GM19023 (cell line): ENCODE data around the gene ACADSB.

Experiments used
- ATAC-seq: cut with Tn5 transposase; IDR thresholded peaks from one replicate; pipeline ENCODE4 v1.9.1; 2021; ENCODE audit warnings: mild to moderate bottlenecking, moderate library complexity; ENCODE audit not compliant: unreplicated experiment

The ACADSB gene

DNA sequence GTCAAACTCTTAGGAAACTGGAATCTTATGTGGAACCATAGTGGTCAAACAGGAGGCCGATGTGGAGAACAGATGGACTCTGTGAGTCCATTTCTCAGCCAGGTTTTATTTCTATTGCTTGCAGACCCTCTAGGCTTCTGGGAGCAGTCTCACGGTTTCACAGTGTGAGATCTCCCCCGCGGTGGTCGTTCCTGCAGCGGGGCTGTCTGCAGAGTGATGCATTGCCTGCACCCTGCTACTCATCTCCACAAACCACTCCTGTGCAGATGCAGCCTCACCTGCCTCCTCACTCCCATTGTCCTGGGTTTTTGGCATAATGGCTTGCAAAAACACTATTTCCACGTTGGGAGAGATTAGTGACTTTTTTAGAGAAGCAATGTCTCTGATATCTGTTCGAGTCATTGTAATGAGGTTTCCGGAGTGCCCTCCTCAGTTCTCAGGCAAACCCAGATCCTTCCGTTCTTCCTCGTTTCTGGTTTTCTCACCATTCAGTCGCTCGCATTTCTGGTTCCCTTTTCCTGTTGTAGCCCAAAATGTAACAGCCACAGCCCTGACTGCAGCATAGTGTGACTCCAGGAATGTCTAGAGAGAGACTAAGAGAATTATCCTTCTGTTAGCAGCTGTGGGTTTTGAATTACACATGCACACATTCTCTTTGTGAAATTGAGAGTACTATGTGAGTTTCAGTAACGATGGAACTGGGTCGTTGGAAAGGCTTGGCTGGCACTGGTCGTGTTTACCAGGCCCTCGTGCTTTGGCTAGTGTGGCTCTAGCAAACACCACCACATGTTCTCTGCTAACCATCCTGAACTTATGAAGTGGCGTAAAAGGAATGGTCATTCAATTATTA, 30.2 kb downstream of the ACADSB start:
- no peak for ATAC-seq

DNA sequence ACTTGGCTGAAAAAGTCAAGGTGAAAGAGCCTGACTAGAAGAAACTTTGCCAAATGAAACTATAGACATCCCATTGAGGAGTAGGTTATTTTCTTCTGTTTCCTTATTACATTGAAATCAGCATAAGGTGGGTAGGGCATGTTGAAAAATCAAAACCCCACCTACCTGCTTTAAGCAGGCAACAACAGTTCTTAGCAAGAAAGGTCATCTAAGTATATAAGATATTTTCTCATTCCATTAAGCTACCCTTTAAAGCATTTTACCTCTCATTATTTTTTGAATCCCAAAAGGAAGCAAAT, 30.8 kb downstream of the ACADSB start:
- no peak for ATAC-seq

DNA sequence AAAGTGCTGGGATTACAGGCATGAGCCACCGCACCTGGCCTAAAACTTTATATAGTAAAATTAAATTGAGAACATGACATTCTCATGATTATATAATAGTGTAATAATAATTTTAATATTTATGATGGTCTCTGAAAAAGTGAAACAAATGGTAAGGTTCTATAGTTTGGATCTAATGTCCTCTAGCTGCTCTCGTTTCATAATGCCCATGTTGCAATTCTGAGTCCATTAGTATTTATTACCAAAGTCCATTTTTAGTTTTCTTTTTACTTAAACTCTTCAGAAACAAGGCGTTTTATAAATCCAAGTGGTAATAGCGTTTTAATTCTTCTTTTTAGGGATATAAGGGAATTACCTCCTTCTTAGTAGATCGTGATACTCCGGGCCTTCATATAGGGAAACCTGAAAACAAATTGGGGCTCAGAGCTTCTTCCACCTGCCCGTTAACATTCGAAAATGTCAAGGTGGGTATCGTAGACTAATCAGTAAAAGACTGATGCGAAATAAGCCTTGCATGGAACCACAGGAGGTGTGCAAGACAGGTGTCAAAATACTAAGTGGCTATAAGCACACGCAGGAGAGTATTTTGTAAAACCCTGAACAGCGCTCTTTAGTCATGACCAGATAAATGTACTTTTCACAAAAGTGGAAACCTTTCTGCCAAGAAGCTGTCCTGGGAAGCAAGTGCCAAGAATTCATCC, 34.1 kb downstream of the ACADSB start:
- ATAC-seq, result no peak

DNA sequence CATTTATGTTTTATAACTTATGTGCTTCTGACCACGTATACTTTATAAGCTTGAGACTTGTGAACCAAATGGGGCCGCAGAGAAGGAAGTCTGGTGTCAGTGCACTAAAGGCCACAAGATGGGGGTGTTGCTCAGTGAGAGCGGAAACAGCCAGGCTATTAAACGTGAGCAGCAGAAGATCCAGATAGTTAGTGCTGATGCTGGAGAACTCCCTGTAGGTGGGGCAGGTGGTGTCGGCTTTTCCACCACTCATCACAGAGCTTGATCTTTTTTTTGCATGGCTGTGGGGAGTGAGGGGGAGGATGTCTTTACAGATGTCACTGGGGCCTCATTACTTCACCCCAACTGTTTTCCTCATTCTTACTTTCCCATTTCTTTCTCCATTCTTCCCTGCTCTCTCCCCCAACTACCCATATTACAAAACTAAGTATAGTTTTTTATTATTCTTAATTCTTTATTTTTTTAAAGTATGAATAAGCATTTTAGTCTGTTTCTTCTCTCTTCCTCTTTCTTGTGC, 34.7 kb downstream of the ACADSB start:
- peak; percentile 50 for ATAC-seq

DNA sequence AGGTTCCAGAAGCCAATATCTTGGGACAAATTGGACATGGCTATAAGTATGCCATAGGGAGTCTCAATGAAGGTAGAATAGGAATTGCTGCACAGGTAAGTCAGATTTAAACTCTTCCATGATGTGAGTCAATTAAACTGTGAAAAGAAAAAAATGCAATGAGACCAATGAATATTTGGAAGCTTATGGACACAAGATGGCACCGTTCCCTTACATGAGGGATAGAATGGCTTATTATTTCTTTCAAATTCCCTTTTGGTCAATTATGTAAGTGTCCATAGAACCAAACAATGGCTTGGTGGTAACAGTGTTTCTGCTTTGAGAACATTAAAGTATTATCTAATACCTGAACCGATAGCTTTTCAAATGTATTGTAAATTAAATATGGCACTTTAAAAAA, 35.6 kb downstream of the ACADSB start:
- ATAC-seq, result no peak

DNA sequence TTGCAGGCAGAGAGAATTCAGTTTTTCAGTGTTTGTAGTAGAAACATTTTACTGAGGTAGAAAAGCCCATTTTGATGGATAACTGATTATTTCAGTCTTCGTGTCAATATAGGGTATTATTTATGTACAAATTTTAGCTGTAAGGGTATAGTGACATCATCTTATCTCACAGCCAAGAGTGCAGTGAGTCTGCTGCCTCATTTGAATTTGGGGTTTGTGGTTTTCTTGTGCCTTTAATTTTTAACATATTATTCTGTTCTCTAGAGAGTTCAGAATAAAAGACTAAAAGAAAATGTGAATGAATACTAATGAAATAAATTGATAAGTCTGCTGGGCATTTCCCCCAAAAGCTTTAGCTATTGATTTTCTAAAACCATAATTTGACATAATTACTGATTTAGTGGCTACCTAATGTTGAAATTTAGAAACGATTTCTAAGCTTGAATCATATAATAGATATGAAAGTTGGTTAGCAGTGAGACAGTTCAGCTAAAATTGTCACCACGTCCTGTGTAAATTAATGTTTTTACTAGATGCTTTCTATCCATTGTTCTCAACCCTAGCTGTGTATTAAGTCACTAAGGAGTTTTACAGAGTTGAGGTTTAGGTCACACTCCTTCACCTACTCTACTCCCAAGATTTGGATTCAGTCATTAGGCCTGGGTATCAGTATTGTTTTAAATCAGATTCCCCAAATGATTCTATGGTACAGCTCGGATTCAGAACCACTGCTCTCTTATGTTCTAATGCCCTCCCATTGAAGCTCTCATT, 37.3 kb downstream of the ACADSB start:
- no peak for ATAC-seq

DNA sequence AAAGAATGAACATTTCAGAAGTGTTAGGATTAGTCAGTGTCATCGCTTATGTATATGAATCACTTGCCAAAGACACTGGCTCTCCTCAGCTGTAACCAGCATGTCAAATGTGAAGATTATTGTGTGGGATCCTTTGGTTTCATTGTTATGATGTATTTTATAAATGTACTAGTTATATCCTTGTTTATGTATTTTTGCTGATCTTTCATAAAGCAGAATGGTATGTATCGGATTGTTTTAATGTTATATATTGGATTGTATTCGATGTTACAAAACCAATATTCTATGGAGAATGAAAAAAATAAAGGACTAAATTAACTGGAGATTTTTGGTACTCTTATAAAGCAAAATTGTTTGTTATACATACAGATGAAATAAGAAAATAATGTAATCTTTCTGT, 49.2 kb downstream of the ACADSB start:
- no peak for ATAC-seq

DNA sequence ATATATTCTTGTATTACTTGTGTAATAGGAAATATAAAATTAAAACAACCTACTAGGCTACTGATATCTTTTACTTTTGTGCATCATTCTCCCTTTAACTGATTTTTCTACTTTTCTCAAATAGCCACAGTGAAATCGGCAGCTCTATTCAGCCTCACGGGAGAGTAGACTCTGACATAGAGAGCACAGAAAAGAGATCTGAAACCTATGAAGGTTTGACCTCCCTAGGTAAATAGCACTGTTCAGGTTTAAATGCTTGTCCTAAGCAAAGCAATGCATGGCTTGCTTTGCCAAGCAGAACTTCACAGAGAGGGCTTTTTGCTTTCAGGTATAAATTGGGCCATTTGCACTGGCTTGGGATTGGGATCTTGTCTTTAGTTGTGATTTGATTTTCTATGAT, 53.1 kb downstream of the ACADSB start:
- no peak for ATAC-seq

DNA sequence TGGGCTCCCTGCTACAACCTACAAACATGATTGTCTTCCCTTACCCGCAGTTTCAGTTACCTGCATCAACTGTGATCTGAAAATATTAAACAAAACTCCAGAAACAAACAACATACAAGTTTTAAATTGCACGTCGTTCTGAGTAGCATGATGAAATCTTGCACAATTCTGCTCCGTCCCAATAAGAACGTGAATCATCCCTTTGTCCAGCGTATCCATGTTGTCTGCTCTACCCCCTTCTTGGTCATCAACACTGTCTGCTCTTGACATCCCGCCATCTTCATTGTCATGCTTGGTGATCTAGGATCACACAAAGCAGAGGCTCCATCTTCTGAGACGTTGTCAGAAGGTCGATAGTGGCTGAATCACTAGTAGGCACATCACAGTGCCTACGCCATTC, 53.9 kb downstream of the ACADSB start:
- ATAC-seq, result no peak

DNA sequence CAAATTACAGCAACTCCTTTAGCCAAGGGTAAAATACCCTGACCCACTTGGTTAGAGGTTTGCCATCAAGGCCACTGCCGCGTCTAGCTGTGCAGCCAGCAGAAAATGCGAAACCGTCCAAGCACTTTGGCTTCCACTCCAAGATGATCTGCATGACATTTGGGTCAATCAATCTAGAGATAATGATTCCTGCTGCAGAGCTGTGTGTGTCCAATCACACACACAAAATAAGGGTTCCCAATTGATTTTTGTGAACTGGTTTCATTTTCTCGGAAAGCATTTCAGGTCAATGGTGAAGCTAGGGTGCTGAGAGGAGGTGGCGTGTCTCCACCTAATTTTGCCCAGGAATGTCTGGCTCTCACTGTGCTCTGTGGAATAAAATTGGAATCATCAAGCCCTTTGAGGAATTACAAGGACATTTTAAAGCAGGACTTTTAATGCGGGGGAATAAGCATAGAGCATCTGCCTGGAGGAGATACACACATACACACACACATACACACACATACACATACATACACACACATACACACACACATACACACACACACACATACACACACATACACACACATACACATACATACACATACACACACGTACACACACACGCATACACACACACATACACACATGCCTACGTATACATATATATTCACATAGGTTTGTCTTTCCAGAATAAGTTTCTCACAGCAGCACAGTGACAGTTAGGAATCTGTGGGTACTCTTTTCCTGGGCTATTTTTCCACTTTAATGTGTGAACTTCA, 59.5 kb downstream of the ACADSB start:
- no peak for ATAC-seq

DNA sequence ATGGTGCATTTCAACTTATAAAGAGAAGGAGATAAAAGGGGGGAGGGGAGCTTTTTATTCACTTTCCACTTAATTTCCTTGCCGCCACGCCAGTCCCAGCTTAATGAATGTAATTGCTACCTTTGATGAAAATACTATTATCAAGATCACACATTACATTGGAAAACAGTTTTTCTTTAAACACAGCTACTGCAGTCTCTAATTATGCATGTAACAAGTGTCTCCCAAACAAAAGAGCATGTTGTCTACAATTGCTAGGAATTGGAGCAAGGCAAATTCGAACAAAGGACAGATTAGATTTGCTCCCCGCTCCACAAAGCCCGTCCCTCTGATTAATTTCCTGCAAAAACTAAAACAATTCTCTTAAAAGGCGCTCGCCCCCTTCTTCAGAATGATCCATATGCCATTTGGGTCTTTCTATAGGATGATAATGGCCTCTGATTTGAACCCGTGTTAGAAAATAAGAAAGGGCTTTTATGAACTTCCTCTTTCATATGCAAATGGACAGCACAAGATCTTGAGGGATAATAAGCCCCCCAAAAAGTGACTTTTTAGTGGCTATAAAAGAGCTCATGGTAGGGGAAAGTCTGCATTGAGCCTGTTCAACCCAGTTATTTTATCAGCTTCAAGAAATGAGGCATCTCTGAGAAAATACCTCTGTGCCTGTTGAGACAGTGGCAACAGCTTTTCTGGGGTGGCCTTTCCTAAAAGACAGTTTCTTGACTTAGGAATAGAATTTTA, 60.6 kb downstream of the ACADSB start:
- no peak for ATAC-seq

DNA sequence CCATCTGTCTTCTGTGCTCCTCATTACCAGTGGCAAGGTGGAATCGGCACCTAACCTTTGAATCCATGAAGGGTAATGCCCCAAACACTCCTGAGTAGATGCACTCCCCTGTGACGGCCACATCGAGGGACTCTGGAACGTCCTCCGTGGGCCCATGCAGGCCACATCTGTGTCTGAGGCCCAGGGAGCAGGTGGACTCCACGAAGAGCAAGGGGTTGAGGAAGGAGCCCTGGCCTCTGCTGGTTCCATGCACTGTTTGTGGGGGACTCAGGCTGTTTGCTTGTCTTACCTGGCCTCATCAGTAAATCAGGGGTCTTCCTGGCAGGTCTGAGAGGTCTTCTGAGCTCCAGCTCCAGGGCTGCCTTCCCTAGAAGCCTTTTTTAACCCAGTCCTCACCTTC, 64.4 kb downstream of the ACADSB start:
- ATAC-seq, result no peak

DNA sequence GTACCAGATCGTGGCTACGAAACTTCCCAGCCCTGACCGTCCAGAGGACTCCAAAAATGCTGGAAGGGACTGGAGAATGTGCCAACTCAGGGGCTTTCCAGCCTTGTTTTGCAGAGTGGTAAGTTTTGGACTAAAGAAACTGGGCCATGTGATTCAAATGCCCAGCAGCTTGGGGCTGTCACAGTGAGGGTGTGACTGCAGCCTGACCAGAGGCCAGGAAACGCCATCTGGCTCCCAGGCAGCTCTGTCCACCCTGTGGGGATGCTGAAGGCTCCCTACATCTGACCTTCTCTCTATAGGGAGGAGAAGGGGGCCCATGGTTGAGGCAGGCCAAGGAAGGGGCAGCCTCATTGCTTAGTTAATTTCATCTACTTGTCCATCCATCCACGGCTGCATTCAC, 65.4 kb downstream of the ACADSB start:
- no peak for ATAC-seq

DNA sequence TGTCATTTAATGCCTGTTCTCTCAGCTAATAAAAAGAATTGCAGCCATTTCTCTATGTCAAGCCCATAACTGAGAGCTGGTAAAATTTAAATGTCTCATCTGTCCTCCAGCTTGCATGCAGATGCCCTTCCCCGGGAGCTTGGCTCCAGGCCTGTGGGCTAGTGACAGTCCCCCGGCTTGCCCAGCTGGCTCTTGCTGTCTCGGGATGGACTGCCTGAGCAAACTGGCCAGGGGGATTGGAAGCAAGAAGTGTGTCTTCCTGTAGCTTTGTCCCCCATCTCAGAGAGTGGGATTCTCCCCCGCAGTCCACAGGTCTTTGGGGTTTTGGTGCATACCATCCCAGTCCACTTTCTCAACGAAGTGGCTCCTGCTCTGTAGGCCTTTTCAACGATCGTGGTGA, 73.1 kb downstream of the ACADSB start:
- no peak for ATAC-seq

DNA sequence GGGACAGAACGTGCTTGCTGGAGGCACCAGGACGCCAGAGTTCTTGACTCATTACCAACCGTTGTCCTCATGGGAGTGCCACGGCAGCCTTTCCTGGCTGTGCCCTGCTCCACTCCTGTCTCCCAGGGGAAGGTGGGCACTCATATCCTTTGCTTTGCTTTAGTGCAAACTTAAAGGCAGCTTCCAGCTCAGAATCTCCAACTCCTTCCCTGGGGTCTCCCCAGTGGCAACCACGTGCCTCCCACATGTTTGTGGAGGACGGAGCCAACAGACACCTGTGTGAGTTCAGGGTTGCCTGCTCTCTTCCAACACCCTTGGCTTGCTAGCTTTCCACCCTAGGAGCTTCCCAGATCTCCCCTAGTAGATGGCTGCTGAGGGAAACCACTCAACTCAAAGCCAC, 75.0 kb downstream of the ACADSB start:
- no peak for ATAC-seq

DNA sequence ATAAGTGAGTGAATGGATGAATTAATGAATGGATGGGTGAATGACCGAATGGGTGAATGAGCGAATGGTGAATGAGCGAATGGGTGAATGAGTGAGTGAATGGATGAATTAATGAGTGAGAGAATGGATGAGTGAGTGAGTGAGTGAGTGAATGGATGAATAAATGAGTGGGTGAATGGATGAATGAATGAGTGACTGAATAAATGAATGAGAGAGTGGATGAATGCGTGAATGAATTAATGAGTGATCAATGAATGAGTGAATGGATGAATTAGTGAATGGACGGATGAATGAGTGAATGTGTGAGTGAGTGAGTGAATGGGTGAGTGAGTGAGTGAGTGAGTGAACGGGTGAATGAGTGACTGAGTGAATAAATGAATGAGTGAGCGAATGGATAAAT, 77.5 kb downstream of the ACADSB start:
- ATAC-seq, result no peak

DNA sequence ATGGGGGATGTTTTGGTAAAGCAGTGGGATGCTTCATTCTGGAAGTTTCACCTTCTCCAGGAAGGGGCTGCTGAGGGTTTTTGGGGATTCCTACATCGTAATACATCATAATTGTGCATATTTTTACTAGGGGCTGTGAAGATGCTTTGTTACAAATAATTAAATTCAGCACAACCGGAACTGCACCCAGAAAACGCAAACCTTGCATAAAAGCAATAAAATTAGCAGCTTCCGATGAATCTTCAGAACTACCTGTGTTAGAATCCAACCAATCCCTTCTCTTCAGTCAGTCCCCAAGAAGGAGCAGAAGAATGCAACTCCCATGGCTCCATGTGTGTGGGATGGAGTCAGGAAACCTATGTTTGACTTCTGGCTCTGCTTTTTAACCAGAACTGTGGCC, 78.5 kb downstream of the ACADSB start:
- no peak for ATAC-seq

DNA sequence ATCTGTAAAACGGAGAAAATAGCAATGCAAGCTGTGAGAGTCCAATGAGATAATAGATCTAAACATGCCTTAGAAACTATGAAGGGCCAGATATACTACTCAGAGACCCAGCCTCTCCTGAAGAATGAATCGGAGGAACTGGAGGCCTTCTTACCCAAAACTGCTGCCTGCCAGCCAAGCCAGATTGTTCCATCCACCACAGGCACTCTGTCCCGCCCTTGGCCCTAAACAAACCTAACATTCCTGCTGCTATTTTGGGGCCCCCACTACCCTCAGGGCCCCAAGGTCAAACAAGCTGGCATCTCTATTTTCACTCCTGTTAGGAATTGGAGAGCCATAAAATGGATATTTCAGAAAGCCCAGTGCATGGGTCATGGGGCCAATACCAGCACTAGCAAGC, 79.0 kb downstream of the ACADSB start:
- ATAC-seq, result no peak

DNA sequence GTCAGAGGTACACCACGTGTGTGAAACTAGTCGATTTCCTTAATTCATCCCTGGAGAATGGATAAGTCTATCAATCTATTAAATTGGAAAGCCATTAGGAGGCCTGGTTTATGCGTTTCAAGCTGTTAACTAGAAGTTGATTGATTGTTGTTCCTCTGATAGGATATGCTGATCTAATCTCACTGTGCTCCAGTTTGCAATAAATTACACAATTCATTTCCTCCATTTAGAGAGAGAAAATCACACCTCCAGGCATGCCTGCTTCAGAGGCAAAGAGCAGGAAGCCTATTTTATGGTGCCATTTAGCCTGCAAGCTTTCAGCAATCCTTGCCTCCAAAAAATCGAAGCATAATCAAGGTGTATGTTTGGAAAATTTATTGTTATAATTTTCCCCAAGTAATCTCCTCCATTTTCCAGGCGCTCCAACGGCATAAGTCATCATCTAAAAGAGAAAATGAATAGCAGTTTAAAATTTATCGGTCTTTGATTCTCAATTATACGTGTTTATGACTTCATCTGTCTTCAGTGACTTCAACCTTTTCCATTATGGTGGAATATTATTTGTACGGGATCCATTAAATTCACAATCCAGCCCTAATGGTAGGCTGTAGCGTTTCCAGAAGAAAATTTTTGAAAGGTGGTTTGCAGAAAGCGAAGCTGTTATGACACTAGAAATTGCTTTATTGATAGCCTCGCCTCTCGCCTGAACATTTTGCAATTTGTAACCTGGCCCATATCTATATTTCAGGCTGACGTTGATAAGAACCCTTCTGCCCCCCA, 84.0 kb downstream of the ACADSB start:
- ATAC-seq, result no peak

DNA sequence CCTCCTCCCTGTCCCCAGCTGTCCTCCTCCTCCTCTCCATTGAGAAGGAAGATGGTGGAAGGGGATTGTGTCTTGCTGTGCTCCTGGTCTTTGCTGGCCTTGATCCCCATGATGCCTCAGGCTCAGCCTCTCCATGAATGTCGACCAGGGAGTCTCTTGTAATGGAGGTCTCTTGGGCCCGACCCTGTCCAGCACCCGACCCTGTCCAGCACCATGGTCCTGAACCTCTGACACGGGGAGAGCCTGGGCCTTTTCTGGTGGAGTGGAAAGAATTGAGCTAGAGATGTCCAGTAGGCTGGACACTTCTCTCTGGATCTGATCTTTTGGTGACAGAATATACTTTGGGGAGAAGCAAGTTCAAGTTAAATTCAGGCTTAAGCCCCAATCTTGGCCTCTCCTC, 84.7 kb downstream of the ACADSB start:
- no peak for ATAC-seq
